ENCODE results near the gene MPLKIP.
"Not testable (repeated sequence)": the region's sequence is repeated elsewhere in the genome, so short reads cannot be mapped to it uniquely, and the experiment has no call there.

Gene MPLKIP

DNA sequence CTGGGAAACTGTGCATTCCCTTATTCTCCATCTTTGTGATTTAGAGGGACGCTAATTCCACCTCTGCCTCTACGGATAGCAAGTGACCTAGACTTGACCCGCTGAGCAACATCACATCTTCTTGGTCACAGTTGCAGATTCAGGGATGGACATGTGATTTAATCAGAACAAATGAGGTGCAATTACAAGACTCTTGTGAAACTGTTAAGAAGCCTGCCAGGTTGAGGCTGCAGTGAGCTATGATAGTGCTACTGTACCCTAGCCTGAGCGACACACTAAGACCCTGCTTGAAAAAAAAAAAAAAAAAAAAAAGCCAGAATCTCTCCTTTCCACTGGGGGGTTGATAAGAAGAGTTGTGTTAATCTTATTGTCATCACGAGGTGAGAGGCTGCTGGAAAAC, 14.4 kb downstream of the MPLKIP start:
- ChIA-PET CTCF (interaction anchor here (1.9 kb wide), 1 partner anchor 15 kb away, joined by 11 read pairs; the partner anchor contains the start of genes MPLKIP and SUGCT), POLR2A (no interaction called here)
- DNase-seq (ENCODE audit: extremely low spot score), result no peak
- TF ChIP-seq, protein P1, sequence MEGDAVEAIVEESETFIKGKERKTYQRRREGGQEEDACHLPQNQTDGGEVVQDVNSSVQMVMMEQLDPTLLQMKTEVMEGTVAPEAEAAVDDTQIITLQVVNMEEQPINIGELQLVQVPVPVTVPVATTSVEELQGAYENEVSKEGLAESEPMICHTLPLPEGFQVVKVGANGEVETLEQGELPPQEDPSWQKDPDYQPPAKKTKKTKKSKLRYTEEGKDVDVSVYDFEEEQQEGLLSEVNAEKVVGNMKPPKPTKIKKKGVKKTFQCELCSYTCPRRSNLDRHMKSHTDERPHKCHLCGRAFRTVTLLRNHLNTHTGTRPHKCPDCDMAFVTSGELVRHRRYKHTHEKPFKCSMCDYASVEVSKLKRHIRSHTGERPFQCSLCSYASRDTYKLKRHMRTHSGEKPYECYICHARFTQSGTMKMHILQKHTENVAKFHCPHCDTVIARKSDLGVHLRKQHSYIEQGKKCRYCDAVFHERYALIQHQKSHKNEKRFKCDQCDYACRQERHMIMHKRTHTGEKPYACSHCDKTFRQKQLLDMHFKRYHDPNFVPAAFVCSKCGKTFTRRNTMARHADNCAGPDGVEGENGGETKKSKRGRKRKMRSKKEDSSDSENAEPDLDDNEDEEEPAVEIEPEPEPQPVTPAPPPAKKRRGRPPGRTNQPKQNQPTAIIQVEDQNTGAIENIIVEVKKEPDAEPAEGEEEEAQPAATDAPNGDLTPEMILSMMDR (IDR thresholded peaks at IDR 0.05; ENCODE audit: control extremely low read depth, extremely low read depth, low read depth, missing control alignments), result no peak

DNA sequence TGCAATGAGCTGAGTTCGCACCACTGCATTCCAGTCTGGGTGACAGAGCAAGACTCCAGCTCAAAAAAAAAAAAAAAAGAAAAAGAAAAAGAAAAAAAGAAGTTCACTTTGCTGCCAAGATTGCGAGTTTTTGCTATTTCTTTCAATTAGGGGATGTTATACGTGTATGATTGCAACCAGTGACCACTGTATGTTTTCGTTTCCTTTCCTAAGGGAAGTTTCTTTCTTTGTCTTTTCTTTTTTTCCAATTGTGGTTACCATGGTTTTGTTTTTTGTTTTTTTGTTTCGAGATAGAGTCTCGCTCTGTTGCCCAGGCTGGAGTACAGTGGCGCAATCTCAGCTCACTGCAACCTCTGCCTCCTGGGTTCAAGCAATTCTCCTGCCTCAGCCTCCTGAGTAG, 16.2 kb downstream of the MPLKIP start:
- POLR2A ChIA-PET; DNase-seq (ENCODE audit: extremely low spot score): not testable (repeated sequence)
- CTCF ChIA-PET, result interaction anchor here (0.9 kb wide), 1 partner anchor 17 kb away, joined by 4 read pairs; the partner anchor contains the start of gene SUGCT

DNA sequence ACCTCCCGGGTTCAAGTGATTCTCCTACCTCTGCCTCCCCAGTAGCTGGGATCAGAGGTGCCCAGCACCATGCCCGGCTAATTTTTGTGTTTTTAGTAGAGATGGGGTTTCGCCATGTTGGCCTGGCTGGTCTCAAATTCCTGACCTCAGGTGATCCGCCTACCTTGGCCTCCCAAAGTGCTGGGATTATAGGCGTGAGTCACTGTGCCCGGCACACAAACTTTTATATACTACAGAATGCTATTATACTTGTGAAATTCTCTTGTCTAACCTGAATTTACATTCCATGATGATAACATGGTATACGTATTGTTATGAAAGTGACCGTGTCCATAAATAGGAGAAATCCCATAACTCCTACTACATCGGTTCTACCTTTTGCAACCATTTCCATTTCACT, 17.2 kb downstream of the MPLKIP start:
- DNase-seq (ENCODE audit: extremely low spot score); POLR2A ChIA-PET: not testable (repeated sequence)
- CTCF ChIA-PET, result interaction anchor here (1.1 to 1.3 kb wide), 2 partner anchors 9 to 17 kb away, joined by 3 read pairs; partner anchors contain the start of gene MPLKIP

DNA sequence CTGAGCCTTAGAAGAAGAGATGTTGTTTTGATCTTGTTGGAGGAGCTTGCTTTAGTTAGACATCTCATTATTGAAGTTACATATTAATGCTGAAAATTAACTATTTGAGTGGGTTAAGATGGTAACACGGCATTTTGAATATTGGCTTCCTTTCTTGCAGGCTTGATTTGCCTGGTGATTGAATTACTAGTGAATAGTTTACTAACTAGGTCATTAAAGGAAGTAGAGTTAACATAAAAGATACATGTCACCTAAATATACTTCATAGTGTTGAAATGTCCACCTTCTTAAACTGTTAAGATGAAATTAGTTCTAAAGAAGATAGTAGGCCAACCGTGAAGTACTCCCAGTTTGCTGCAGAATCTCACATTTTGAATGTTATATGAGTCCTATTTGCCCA, 18.5 kb downstream of the MPLKIP start:
- TF ChIP-seq, protein P1 (IDR thresholded peaks at IDR 0.05; ENCODE audit: control extremely low read depth, extremely low read depth, low read depth, missing control alignments), result no peak
- DNase-seq (ENCODE audit: extremely low spot score), result no peak
- ChIA-PET POLR2A (no interaction called here), CTCF (interaction anchor here (1.3 kb wide), 1 partner anchor 18 kb away, joined by 3 read pairs; the partner anchor contains the start of gene MPLKIP)

DNA sequence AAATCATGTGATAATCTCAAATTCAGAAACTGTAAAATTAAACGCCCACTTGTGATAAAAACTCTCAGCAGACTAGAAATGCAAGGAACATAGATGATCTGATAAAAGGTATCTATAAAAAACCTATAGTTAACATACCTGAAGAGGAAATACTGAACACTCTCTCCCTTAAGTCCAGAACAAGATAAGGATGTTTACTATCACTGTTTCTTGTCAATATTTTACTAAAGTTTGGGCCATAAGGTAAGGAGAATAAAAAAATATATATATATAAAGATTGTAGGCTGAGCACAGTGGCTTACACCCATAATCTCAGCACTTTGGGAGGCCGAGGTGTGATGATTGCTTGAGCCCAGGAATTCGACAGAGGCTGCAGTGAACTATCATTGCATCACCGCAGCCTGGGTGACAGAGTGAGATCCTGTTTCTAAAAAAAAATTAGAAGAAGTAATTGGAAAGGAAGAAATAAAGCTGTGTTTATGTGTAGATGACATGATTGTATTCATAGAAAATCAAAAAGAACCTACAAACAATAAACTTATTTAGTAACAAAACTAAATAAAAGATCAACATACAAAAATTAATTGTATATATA, 28.4 kb downstream of the MPLKIP start:
- TF ChIP-seq, protein P1 (IDR thresholded peaks at IDR 0.05; ENCODE audit: control extremely low read depth, extremely low read depth, low read depth, missing control alignments), result no peak
- ChIA-PET POLR2A (no interaction called here), CTCF (no interaction called here)
- DNase-seq (ENCODE audit: extremely low spot score), result no peak

DNA sequence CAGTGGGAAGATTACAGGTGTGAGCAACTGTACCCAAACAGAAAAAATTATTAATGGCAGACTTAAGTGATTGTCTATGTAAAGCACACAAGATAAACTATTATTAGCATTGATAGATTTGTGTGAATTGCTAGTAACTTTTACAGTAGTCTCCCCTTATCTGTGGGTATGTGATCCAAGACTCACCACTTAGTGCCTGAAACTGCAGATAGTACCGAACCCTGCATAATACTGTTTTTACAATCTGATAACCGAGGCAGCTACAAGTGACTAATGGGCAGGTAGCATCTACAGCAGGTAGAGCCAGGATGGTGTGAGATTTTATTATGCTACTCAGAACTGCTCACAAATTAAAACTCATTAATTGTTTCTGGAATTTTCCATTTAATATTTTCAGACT, 31.5 kb downstream of the MPLKIP start:
- TF ChIP-seq, protein P1 (IDR thresholded peaks at IDR 0.05; ENCODE audit: control extremely low read depth, extremely low read depth, low read depth, missing control alignments), result no peak
- ChIA-PET CTCF (no interaction called here), POLR2A (no interaction called here)
- DNase-seq (ENCODE audit: extremely low spot score), result no peak

DNA sequence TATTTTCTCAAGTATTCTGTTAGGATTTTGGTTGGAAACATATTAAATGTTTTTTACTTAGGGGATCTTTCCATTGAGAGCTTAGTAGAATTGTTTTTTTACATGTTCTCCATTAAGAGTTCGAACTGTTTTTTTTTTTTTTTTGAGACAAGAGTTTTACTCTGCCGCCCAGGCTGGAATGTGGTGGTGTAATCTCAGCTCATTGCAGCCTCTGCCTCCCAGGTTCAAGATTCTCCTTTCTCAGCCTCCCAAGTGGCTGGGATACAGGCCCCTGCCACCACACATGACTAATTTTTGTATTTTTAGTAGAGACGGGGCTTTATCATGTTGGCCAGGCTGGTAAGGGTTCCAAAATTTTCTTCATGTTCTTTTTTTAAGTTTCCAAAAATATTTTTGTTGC, 33.2 kb downstream of the MPLKIP start:
- no peak for DNase-seq (ENCODE audit: extremely low spot score)
- ChIA-PET CTCF (interaction anchor here (1.2 to 1.7 kb wide), 3 partner anchors 11 to 49 kb away, joined by 3 to 6 read pairs (median 3); no protein-coding TSS in a partner anchor), POLR2A (no interaction called here)
- TF ChIP-seq, protein P1 (IDR thresholded peaks at IDR 0.05; ENCODE audit: control extremely low read depth, extremely low read depth, low read depth, missing control alignments), result no peak

DNA sequence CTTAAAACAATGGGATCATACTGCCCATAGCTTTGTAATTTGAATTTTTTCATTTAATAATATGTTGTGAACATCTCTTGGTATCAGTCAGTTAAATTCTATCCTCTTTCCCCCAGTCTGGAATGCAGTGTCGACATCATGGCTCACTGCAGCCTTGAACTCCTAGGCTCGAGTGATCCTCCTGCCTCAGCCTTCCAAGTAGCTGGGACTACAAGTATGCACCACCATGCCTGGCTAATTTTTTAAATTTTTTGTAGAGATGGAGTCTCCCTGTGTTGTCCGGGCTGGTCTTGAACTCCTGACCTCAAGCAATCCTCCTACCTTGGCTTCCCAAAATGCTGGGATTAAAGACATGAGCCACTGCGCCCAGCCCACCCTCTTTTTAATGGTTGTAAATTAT, 34.6 kb downstream of the MPLKIP start:
- ChIA-PET CTCF (no interaction called here), POLR2A (no interaction called here)
- no peak for DNase-seq (ENCODE audit: extremely low spot score)
- TF ChIP-seq, protein P1 (IDR thresholded peaks at IDR 0.05; ENCODE audit: control extremely low read depth, extremely low read depth, low read depth, missing control alignments), result no peak

All from GM10248 (cell line).